ENCODE results near the gene POLR2F.

GRCh38 chr22:37976547-37976946 is 23.0 kb downstream of the POLR2F start:
- TF ChIP-seq POLR2A (IDR thresholded peaks at IDR 0.05) (no peak), CTCF (IDR thresholded peaks at IDR 0.05 in 4 of 5, conservative IDR thresholded peaks at IDR 0.05 in 1 of 5) (no peak)
